Measurements from ENCODE around the gene MYOM1. TPM values are rescaled to one million over a fixed set of nuclear protein-coding genes. Genes with fewer than 3 reads are reported as not detected.

The MYOM1 gene
- total RNA-seq, 2 experiments from 2014 or later = 0.74 to 1.5 TPM

DNA sequence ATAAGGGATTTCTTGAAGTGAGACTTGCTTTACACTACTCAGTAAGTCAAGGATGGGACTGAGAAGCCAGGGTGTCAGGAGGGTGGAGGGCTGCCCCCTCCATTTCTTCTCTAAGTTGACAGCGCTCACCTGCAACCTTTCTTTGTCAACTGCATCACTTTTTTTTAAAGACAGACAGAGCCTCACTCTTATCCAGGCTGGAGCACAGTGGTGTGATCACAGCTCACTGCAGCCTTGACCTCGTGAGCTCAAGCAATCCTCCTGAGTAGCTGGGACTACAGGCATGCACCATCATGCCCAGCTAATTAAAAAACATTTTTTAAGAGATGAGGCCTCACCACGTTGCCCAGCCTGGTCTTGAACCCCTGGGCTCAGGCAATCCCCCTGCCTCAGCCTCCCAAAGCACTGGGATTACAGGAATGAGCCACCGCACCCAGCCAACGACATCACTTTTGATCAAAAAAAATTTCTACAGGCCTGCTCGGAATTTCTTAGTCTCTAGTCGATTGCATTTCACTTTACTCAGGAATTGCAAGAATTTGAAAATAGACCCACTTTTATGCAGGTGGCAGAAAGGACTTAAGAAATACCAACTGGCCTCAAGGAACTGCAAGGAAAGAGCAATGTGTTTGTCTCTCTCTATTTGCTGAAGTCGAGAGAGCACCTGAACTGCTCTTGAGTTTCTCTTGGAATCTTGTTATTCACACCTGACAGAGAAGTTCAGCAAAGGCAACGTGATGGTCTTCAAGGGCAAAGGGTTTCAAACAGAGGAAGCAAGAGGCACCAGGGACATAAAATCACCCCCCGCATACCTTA is 101.4 kb downstream of the MYOM1 start:
- Histone ChIP-seq H3K36me3 (ENCODE audit: insufficient read depth, low read length) (no peaks in the 10 kb centered on the region), H3K4me3 (ENCODE audit: low read length) (no peak overlapping the region), H3K27ac (ENCODE audit: low read depth in 1 of 2, low read length in 2 of 2) (no peak overlapping the region), H3K4me1 (ENCODE audit: insufficient read depth, low read length) (no peaks in the 10 kb centered on the region), H3K9me3 (ENCODE audit: control insufficient read depth in 1 of 2, insufficient read depth in 1 of 2, low read length in 2 of 2) (no peaks in the 10 kb centered on the region), H3K27me3 (ENCODE audit: control insufficient read depth in 1 of 2, insufficient read depth in 2 of 2, low read length in 2 of 2) (no peaks in the 10 kb centered on the region)
- no peak for ATAC-seq (ENCODE audit: poor library complexity)
- TF ChIP-seq, protein P1, sequence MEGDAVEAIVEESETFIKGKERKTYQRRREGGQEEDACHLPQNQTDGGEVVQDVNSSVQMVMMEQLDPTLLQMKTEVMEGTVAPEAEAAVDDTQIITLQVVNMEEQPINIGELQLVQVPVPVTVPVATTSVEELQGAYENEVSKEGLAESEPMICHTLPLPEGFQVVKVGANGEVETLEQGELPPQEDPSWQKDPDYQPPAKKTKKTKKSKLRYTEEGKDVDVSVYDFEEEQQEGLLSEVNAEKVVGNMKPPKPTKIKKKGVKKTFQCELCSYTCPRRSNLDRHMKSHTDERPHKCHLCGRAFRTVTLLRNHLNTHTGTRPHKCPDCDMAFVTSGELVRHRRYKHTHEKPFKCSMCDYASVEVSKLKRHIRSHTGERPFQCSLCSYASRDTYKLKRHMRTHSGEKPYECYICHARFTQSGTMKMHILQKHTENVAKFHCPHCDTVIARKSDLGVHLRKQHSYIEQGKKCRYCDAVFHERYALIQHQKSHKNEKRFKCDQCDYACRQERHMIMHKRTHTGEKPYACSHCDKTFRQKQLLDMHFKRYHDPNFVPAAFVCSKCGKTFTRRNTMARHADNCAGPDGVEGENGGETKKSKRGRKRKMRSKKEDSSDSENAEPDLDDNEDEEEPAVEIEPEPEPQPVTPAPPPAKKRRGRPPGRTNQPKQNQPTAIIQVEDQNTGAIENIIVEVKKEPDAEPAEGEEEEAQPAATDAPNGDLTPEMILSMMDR (IDR thresholded peaks at IDR 0.05) = no peak
- no peaks in the 10 kb centered on the region for H3K4me1 Mint-ChIP-seq (ENCODE audit: low read depth)
- no peaks in the 10 kb centered on the region for H3K9me3 Mint-ChIP-seq
- no peaks in the 10 kb centered on the region for H3K36me3 Mint-ChIP-seq (ENCODE audit: low read depth)
- ChIA-PET POLR2A (no interaction called here), CTCF (interaction anchor here (0.7 kb wide), 1 partner anchor 14 kb away, joined by 3 read pairs; no protein-coding TSS in a partner anchor)
- H3K4me3 Mint-ChIP-seq = no peak overlapping the region
- H3K27ac Mint-ChIP-seq = no peak overlapping the region
- intact Hi-C loops (cut with DNase I, micrococcal nuclease) = loop anchor here in 1 of 2 experiments (5.0 kb wide), 1 partner anchor 36 kb away; no protein-coding TSS in a partner anchor
- no peak for DNase-seq
- H3K27me3 Mint-ChIP-seq = no peaks in the 10 kb centered on the region

DNA sequence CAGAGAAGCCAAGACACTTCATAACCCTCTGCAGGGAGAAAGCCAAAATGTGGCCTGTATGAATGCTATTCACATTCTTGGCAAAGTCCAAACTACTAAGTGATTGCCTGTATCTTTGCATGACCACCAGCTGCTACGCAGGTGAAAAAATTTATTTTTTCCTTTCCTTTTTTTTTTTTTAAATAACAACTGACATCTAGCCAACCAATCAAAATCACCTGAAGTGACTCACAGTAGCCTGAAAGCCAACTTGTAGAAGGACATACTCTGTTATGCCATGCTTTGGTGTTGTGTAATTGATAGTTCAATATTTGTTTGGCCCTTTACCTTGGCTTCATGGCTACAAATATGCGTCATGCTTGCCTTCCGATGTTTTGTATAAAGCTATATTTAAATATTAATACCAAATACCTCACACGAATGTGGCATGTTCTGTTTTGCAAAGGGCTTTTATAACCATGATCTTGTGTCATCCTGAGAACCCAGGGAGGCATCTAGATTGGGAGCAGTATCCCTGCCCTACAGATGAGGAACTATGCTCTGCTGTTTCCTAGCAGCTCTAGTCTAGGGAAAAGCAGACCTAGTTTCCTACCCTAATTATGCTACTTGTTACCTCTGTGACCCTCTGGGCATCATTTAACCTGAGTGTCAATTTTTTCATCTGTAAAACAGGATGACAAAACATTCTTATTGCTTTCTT is 102.1 kb downstream of the MYOM1 start:
- H3K27ac ChIP-seq (ENCODE audit: low read depth in 1 of 2, low read length in 2 of 2) = no peak overlapping the region
- no peak overlapping the region for H3K4me3 ChIP-seq (ENCODE audit: low read length)
- no peaks in the 10 kb centered on the region for H3K27me3 ChIP-seq (ENCODE audit: control insufficient read depth in 1 of 2, insufficient read depth in 2 of 2, low read length in 2 of 2)
- no peak overlapping the region for H3K27ac Mint-ChIP-seq
- no peaks in the 10 kb centered on the region for H3K9me3 Mint-ChIP-seq
- ChIA-PET CTCF (interaction anchor here (0.7 kb wide), 1 partner anchor 13 kb away, joined by 3 read pairs; no protein-coding TSS in a partner anchor), POLR2A (no interaction called here)
- ATAC-seq (ENCODE audit: poor library complexity) (no peak), DNase-seq (no peak)
- no peak overlapping the region for H3K4me3 Mint-ChIP-seq
- H3K9me3 ChIP-seq (ENCODE audit: control insufficient read depth in 1 of 2, insufficient read depth in 1 of 2, low read length in 2 of 2) = no peaks in the 10 kb centered on the region
- H3K4me1 Mint-ChIP-seq (ENCODE audit: low read depth) = no peaks in the 10 kb centered on the region
- H3K4me1 ChIP-seq (ENCODE audit: insufficient read depth, low read length) = no peaks in the 10 kb centered on the region
- intact Hi-C loops (cut with DNase I, micrococcal nuclease) = loop anchor here in 1 of 2 experiments (5.0 kb wide), 1 partner anchor 35 kb away; no protein-coding TSS in a partner anchor
- no peaks in the 10 kb centered on the region for H3K36me3 Mint-ChIP-seq (ENCODE audit: low read depth)
- no peaks in the 10 kb centered on the region for H3K27me3 Mint-ChIP-seq
- H3K36me3 ChIP-seq (ENCODE audit: insufficient read depth, low read length) = no peaks in the 10 kb centered on the region
- TF ChIP-seq, protein P1 (IDR thresholded peaks at IDR 0.05) = no peak

DNA sequence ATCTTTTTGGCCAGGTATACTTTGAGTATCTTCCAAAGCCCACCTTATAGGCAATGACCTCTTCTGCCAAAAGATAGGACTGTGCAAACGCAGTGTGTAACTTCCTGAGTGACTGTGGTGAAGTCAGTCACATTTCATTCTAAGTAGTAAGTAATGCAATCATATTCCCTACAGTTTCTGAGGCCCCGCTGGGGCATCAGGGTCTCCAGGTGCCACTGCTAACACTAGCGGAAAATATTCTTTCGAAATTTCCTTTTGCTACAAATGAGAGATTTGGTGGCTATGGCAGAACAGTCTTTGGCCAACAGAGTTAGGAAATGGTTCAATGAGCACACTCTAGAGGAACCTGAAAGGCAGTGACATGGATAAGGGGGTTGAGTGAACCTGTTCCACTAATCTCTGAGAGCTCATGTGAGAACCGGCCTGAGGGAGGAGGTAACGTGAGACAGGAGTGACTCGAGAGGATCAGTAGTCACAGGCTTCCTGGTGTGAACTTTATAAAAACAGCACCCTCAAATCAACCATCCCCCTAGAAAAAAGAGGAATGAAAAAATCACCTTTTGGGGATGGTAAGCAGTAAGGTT is 104.2 kb downstream of the MYOM1 start:
- H3K9me3 Mint-ChIP-seq = no peaks in the 10 kb centered on the region
- TF ChIP-seq, protein P1 (IDR thresholded peaks at IDR 0.05) = no peak
- Histone ChIP-seq H3K4me1 (ENCODE audit: insufficient read depth, low read length) (no peaks in the 10 kb centered on the region), H3K27me3 (ENCODE audit: control insufficient read depth in 1 of 2, insufficient read depth in 2 of 2, low read length in 2 of 2) (no peaks in the 10 kb centered on the region), H3K9me3 (ENCODE audit: control insufficient read depth in 1 of 2, insufficient read depth in 1 of 2, low read length in 2 of 2) (no peaks in the 10 kb centered on the region), H3K4me3 (ENCODE audit: low read length) (no peak overlapping the region), H3K36me3 (ENCODE audit: insufficient read depth, low read length) (no peaks in the 10 kb centered on the region), H3K27ac (ENCODE audit: low read depth in 1 of 2, low read length in 2 of 2) (no peak overlapping the region)
- H3K27ac Mint-ChIP-seq = no peak overlapping the region
- H3K27me3 Mint-ChIP-seq = no peaks in the 10 kb centered on the region
- DNase-seq = no peak
- no peak for ATAC-seq (ENCODE audit: poor library complexity)
- H3K36me3 Mint-ChIP-seq (ENCODE audit: low read depth) = no peaks in the 10 kb centered on the region
- intact Hi-C loops (cut with DNase I, micrococcal nuclease) = loop anchor here in 1 of 2 experiments (5.0 kb wide), 1 partner anchor 33 kb away; no protein-coding TSS in a partner anchor
- CTCF ChIA-PET = no interaction called here
- no peaks in the 10 kb centered on the region for H3K4me1 Mint-ChIP-seq (ENCODE audit: low read depth)
- H3K4me3 Mint-ChIP-seq = no peak overlapping the region
- POLR2A ChIA-PET = no interaction called here

Data from CD4-positive, alpha-beta T cell (primary cell).